KMS-11 (cell line): ENCODE data around the gene TRAPPC2L.

ENCODE experiments used
- H2AFZ ChIP-seq: fragments of 200-600 bp; sonication (generic); 2 replicates; pipeline ENCODE4 v1.6.1; 2016; ENCODE audit warnings: antibody characterized with exemption, mixed run types, low read depth
- H3K27ac ChIP-seq: fragments of 200-600 bp; sonication (generic); 2 replicates; pipeline ENCODE4 v1.6.1; 2016; ENCODE audit warnings: mild to moderate bottlenecking, mixed run types
- H3K27me3 ChIP-seq: fragments of 200-600 bp; sonication (generic); 2 replicates; pipeline ENCODE4 v1.6.1; 2017; ENCODE audit warnings: mild to moderate bottlenecking, low read depth, mixed run types, moderate library complexity; ENCODE audit not compliant: insufficient read depth
- H3K36me3 ChIP-seq: fragments of 200-600 bp; sonication (generic); 2 replicates; pipeline ENCODE4 v1.6.1; 2017; ENCODE audit warnings: mild to moderate bottlenecking, mixed run types; ENCODE audit not compliant: insufficient read depth
- H3K4me1 ChIP-seq: fragments of 200-600 bp; sonication (generic); 2 replicates; pipeline ENCODE4 v1.6.1; 2016; ENCODE audit warnings: mild to moderate bottlenecking, low read depth, mixed run types; ENCODE audit not compliant: poor library complexity, severe bottlenecking
- H3K4me2 ChIP-seq: fragments of 200-600 bp; sonication (generic); 2 replicates; pipeline ENCODE4 v1.7.0; 2016; ENCODE audit warnings: mild to moderate bottlenecking, mixed run types
- H3K4me3 ChIP-seq: fragments of 200-600 bp; sonication (generic); IDR thresholded peaks from 2 replicates; pipeline ENCODE4 v1.6.1; 2017; ENCODE audit warnings: low read depth, low read length, mixed read lengths; ENCODE audit not compliant: insufficient read depth
- H3K79me2 ChIP-seq: fragments of 200-600 bp; sonication (generic); 2 replicates; pipeline ENCODE4 v1.6.1; 2016; ENCODE audit warnings: low read depth, mixed run types; ENCODE audit not compliant: insufficient read depth
- H3K9ac ChIP-seq: fragments of 200-600 bp; sonication (generic); 2 replicates; pipeline ENCODE4 v1.6.1; 2016; ENCODE audit warnings: mild to moderate bottlenecking, mixed run types
- H4K20me1 ChIP-seq: fragments of 200-600 bp; sonication (generic); 2 replicates; pipeline ENCODE4 v1.6.1; 2016; ENCODE audit warnings: mild to moderate bottlenecking, mixed run types; ENCODE audit not compliant: insufficient read depth
- CTCF ChIP-seq: fragments of 200-600 bp; sonication (generic); conservative IDR thresholded peaks from 2 replicates; pipeline ENCODE4 v1.6.1; 2017; ENCODE audit warnings: low read depth, mild to moderate bottlenecking, antibody characterized with exemption, low read length, moderate library complexity, mixed read lengths

Gene TRAPPC2L

GRCh38 chr16:88878356-88878755, 21.4 kb downstream of the TRAPPC2L start:
- no peak overlapping the region for H3K9ac ChIP-seq

GRCh38 chr16:88878967-88879787, 22.2 kb downstream of the TRAPPC2L start:
- H3K27me3 ChIP-seq, result peaks cover 52% of the 10 kb centered on the region
- no peak overlapping the region for H3K27ac ChIP-seq
- TF ChIP-seq CTCF, result no peak
- no peaks in the 10 kb centered on the region for H4K20me1 ChIP-seq
- no peaks in the 10 kb centered on the region for H3K79me2 ChIP-seq
- peaks cover 15% of the 10 kb centered on the region for H3K4me1 ChIP-seq
- no peak overlapping the region for H2AFZ ChIP-seq
- H3K36me3 ChIP-seq, result no peaks in the 10 kb centered on the region
- H3K4me3 ChIP-seq, result no peak overlapping the region
- H3K9ac ChIP-seq, result no peak overlapping the region
- no peak overlapping the region for H3K4me2 ChIP-seq

More at GRCh38 chr16:88878356-88878755, 21.4 kb downstream of the TRAPPC2L start:
- TF ChIP-seq CTCF, result no peak
- Histone ChIP-seq H3K4me2 (no peak overlapping the region), H3K79me2 (no peaks in the 10 kb centered on the region), H4K20me1 (no peaks in the 10 kb centered on the region), H3K4me3 (no peak overlapping the region), H3K36me3 (no peaks in the 10 kb centered on the region), H2AFZ (no peak overlapping the region), H3K4me1 (peaks cover 15% of the 10 kb centered on the region), H3K27ac (no peak overlapping the region), H3K27me3 (peaks cover 56% of the 10 kb centered on the region)

GRCh38 chr16:88879788-88880055, 22.8 kb downstream of the TRAPPC2L start:
- Histone ChIP-seq H3K79me2 (no peaks in the 10 kb centered on the region), H3K27me3 (peaks cover 52% of the 10 kb centered on the region), H3K27ac (no peak overlapping the region), H3K4me2 (no peak overlapping the region), H3K4me1 (peaks cover 15% of the 10 kb centered on the region), H3K36me3 (no peaks in the 10 kb centered on the region), H2AFZ (no peak overlapping the region), H3K4me3 (no peak overlapping the region), H3K9ac (no peak overlapping the region), H4K20me1 (no peaks in the 10 kb centered on the region)
- TF ChIP-seq CTCF, result no peak

- H4K20me1 ChIP-seq, result no peaks in the 10 kb centered on the region
- H3K27ac ChIP-seq, result no peak overlapping the region
- TF ChIP-seq CTCF, result no peak
- H3K36me3 ChIP-seq, result no peaks in the 10 kb centered on the region
- H3K9ac ChIP-seq, result no peak overlapping the region
- H3K79me2 ChIP-seq, result no peaks in the 10 kb centered on the region
- no peak overlapping the region for H3K4me3 ChIP-seq
- peaks cover 15% of the 10 kb centered on the region for H3K4me1 ChIP-seq
- H3K4me2 ChIP-seq, result no peak overlapping the region
- H3K27me3 ChIP-seq, result peaks cover 52% of the 10 kb centered on the region
- H2AFZ ChIP-seq, result no peak overlapping the region
These were observed 23.5 kb downstream of the TRAPPC2L start for GRCh38 chr16:88880226-88881006.
